K562 (cell line): ENCODE data around the gene RCSD1. TPM values are rescaled to one million over a fixed set of nuclear protein-coding genes. Genes with fewer than 3 reads are reported as not detected.
A peak's percentile ranks its signal among the peaks of the same experiment; 100 is the strongest.

ENCODE experiments used
- FOXK2 ChIP-seq, 2 experiments: fragments of 450-650 bp; IDR thresholded peaks in 1 of 2; conservative IDR thresholded peaks in 1 of 2; 2 replicates each; pipeline ENCODE4 v1.6.1; 2016; ENCODE audit warnings: low read depth in 2 of 2, mild to moderate bottlenecking in 1 of 2
- HMGN3 ChIP-seq: IDR thresholded peaks from 2 replicates; pipeline ENCODE4 v1.6.1; 2011; ENCODE audit warnings: borderline replicate concordance, low read depth, mild to moderate bottlenecking, mixed read lengths, low read length; ENCODE audit not compliant: insufficient read length; ENCODE audit errors: extremely low read depth
- LCOR ChIP-seq: sonication (generic); formaldehyde crosslinking; IDR thresholded peaks from 2 replicates; pipeline ENCODE4 v1.8.0; 2022; ENCODE audit warnings: mild to moderate bottlenecking, missing genetic modification reagents
- MTA1 ChIP-seq: fragments of 450-650 bp; IDR thresholded peaks from 2 replicates; pipeline ENCODE4 v1.6.1; 2017; ENCODE audit warnings: borderline replicate concordance
- MYC ChIP-seq, 2 experiments: fragments of 250-450 bp in 1 of 2; sonication (Bioruptor Pico) in 1 of 2; IDR thresholded peaks; 2 replicates each; pipeline versions ENCODE4 v1.5.1 to v1.6.1; 2012 to 2021; ENCODE audit warnings: low read depth in 2 of 2, borderline replicate concordance in 1 of 2, improper control_type of control experiment in 1 of 2, low read length in 1 of 2, mild to moderate bottlenecking in 1 of 2, moderate library complexity in 1 of 2
- NFE2L1 ChIP-seq: fragments of 450-650 bp; IDR thresholded peaks from 2 replicates; pipeline ENCODE4 v1.6.1; 2016; ENCODE audit warnings: missing genetic modification characterization, low read depth, mild to moderate bottlenecking, missing compliant biosample characterization, moderate library complexity, borderline replicate concordance
- SIN3B ChIP-seq: fragments of 450-650 bp; IDR thresholded peaks from 2 replicates; pipeline ENCODE4 v1.6.1; 2017; ENCODE audit warnings: low read depth, mild to moderate bottlenecking, moderate library complexity
- SRSF1 ChIP-seq: fragments of 200-400 bp; formaldehyde crosslinking; IDR thresholded peaks from 2 replicates; pipeline ENCODE4 v1.6.1; 2017; ENCODE audit warnings: mild to moderate bottlenecking, low read depth, low read length, moderate library complexity
- TEAD4 ChIP-seq, 2 experiments: sonication (generic) in 1 of 2; formaldehyde crosslinking in 1 of 2; IDR thresholded peaks; 2 replicates each; pipeline versions ENCODE4 v1.6.1 to v1.8.0; 2012 to 2022; ENCODE audit warnings: borderline replicate concordance in 1 of 2, inconsistent platforms in 1 of 2, low read length in 1 of 2, mild to moderate bottlenecking in 1 of 2, missing genetic modification reagents in 1 of 2
- ZBTB9 ChIP-seq: fragments of 450-650 bp; formaldehyde crosslinking; IDR thresholded peaks from 2 replicates; pipeline ENCODE4 v1.4.0; 2020; ENCODE audit warnings: mild to moderate bottlenecking, moderate library complexity
- polyA plus RNA-seq, 8 experiments: library from polyadenylated mRNA; depleted of rRNA in 4 of 8; stranded (reverse) in 5 of 8; unstranded in 3 of 8; fragments of >200 nt; fragmentation: Nextera tagmentation in 2 of 8; fragmentation: Illumina TruSeq in 1 of 8; extraction: Ambion mirVana in 2 of 8; extraction: Trizol in 1 of 8; gene quantifications; 2 replicates each; pipeline versions ENCODE4 v1.2.1 to v1.2.3, GENCODE V29; 2011 to 2014; ENCODE audit warnings: inconsistent platforms in 1 of 8, missing spikeins in 1 of 8
- total RNA-seq, 7 experiments: library from RNA; depleted of rRNA in 6 of 7; stranded (reverse); fragments of >200 nt in 6 of 7; fragmentation: Illumina TruSeq in 2 of 7; extraction: Trizol in 2 of 7; gene quantifications; 2 replicates each; pipeline versions ENCODE4 v1.2.1 to v1.2.3, GENCODE V29; 2011 to 2021; ENCODE audit warnings: low replicate concordance in 1 of 7
- TF ChIP-seq, protein P1 (sequence below): sonication (generic); formaldehyde crosslinking; IDR thresholded peaks from 2 replicates; pipeline ENCODE4 v1.8.0; 2022; ENCODE audit warnings: mild to moderate bottlenecking, missing genetic modification reagents, borderline replicate concordance

The RCSD1 gene
- total and polyA plus RNA-seq, 9 of the 15 experiments (the other 6 are each of a cell fraction or from before 2014, with no cell fraction given): 7.8 to 69.8 (median 45.3) TPM

DNA sequence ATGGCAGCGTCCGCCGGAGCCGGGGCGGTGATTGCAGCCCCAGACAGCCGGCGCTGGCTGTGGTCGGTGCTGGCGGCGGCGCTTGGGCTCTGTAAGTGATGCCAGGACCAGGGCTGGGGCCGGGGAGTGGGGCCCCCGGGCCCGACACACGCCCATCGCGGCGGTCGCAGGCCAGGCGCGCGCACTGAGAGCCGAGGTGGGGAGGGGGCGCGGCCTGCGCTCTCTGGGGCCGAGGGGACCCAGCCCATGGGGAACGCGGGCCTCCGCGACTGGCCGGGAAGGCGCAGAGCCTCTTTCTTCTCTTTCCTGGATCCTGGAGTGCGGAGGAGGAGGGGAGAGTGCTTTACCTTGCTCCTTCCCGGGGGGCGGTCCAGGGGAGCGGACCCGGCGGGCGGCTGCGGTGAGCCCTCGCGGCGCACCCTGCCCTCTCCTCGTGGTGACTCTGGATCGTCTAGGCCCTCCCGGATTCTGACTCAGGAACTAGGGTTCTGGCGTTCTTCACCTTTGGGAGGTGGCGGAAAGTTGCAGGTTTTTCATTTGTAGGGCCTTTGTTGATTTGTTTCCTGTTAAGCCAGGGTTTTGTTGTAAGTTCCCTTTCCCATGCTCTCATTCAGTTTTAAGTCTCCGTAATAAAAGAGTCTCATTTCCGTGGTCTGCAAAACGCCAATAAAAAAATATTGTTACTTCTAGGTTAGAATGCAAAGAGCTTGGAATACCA, 92.3 kb downstream of the RCSD1 start (continued):
- TF ChIP-seq MYC (IDR thresholded peaks at IDR 0.05; ENCODE audit: low read depth, low read length): peak; percentile 62
- no peak for TF ChIP-seq MYC (CRISPR knock-in tag; IDR thresholded peaks at IDR 0.05; ENCODE audit: borderline replicate concordance, low read depth)
- TF ChIP-seq TEAD4 (IDR thresholded peaks at IDR 0.05; ENCODE audit: low read length): no peak
- 0 out of 2 replicates have a peak, but pooled peaks have one; percentile 52 for TF ChIP-seq TEAD4 (CRISPR knock-in tag; IDR thresholded peaks at IDR 0.05; ENCODE audit: borderline replicate concordance)
- TF ChIP-seq MTA1: peak; percentile 43; the same call in 1 of the 2 replicates
- 0 out of 2 replicates have a peak, but pooled peaks have one; percentile 38 for TF ChIP-seq LCOR (CRISPR knock-in tag)
- TF ChIP-seq HMGN3: peak; percentile 10
- 0 out of 2 replicates have a peak, but pooled peaks have one; percentile 74 for TF ChIP-seq SRSF1
- peak; percentile 48; the same call in 1 of the 2 replicates for TF ChIP-seq ZBTB9
- TF ChIP-seq, protein P1, sequence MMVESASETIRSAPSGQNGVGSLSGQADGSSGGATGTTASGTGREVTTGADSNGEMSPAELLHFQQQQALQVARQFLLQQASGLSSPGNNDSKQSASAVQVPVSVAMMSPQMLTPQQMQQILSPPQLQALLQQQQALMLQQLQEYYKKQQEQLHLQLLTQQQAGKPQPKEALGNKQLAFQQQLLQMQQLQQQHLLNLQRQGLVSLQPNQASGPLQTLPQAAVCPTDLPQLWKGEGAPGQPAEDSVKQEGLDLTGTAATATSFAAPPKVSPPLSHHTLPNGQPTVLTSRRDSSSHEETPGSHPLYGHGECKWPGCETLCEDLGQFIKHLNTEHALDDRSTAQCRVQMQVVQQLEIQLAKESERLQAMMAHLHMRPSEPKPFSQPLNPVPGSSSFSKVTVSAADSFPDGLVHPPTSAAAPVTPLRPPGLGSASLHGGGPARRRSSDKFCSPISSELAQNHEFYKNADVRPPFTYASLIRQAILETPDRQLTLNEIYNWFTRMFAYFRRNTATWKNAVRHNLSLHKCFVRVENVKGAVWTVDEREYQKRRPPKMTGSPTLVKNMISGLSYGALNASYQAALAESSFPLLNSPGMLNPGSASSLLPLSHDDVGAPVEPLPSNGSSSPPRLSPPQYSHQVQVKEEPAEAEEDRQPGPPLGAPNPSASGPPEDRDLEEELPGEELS (CRISPR knock-in tag): 0 out of 2 replicates have a peak, but pooled peaks have one; percentile 46
- 0 out of 4 replicates have a peak, but pooled peaks of 1 of the 2 experiments have one; percentile 16 for TF ChIP-seq FOXK2 (conservative IDR thresholded peaks at IDR 0.05 in 1 of 2, IDR thresholded peaks at IDR 0.05 in 1 of 2; ENCODE audit: low read depth in 2 of 2)
- peak; percentile 2; the same call in 1 of the 2 replicates for TF ChIP-seq SIN3B
- TF ChIP-seq NFE2L1: no peak
